ENCODE measurements around the gene TATDN2.

GRCh38 chr3:10328460-10329071 lies 80.3 kb downstream of the TATDN2 start:
- TF ChIP-seq CTCF (IDR thresholded peaks at IDR 0.05; ENCODE audit: poor library complexity) (no peak), EZH2 (IDR thresholded peaks at IDR 0.05; ENCODE audit: borderline replicate concordance) (no peak), EZH2phosphoT487 (IDR thresholded peaks at IDR 0.05; ENCODE audit: low read depth, severe bottlenecking, unreplicated experiment) (no peak)
